Body of pancreas (tissue), 4 donors: ENCODE measurements around the gene GALNT14.

Experiments
- CTCF ChIP-seq, 7 experiments: fragments of 450-650 bp in 4 of 7; fragments of 200-600 bp in 3 of 7; sonication (generic) in 3 of 7; IDR thresholded peaks; one replicate each; pipeline ENCODE4 v1.5.1; 2016 to 2019; ENCODE audit warnings: antibody characterized with exemption in 7 of 7
- POLR2A ChIP-seq, 3 donors: fragments of 450-650 bp; IDR thresholded peaks; one replicate each; pipeline ENCODE4 v1.6.1; 2016; ENCODE audit warnings: antibody characterized with exemption in 3 of 3, mild to moderate bottlenecking in 2 of 3

GRCh38 chr2:30860726-30861125 is 277.5 kb downstream of the GALNT14 start:
- no peak for TF ChIP-seq POLR2A (IDR thresholded peaks at IDR 0.05)
- no peak for TF ChIP-seq CTCF (IDR thresholded peaks at IDR 0.05)
